HepG2 (cell line): Measurements from ENCODE around the gene ENKUR.

ENCODE experiments used
- CTCF ChIP-seq: sonication (generic); formaldehyde crosslinking; IDR thresholded peaks from 2 replicates; pipeline ENCODE4 v1.5.0; 2020; ENCODE audit warnings: mild to moderate bottlenecking, missing genetic modification reagents, moderate library complexity
- KIAA2018 ChIP-seq: sonication (generic); formaldehyde crosslinking; IDR thresholded peaks from 2 replicates; pipeline ENCODE4 v1.5.0; 2020; ENCODE audit warnings: mild to moderate bottlenecking, missing genetic modification reagents, borderline replicate concordance
- ZNF839 ChIP-seq: sonication (generic); formaldehyde crosslinking; IDR thresholded peaks from 2 replicates; pipeline ENCODE4 v1.4.0; 2020; ENCODE audit warnings: missing genetic modification reagents, mild to moderate bottlenecking, borderline replicate concordance

DNA sequence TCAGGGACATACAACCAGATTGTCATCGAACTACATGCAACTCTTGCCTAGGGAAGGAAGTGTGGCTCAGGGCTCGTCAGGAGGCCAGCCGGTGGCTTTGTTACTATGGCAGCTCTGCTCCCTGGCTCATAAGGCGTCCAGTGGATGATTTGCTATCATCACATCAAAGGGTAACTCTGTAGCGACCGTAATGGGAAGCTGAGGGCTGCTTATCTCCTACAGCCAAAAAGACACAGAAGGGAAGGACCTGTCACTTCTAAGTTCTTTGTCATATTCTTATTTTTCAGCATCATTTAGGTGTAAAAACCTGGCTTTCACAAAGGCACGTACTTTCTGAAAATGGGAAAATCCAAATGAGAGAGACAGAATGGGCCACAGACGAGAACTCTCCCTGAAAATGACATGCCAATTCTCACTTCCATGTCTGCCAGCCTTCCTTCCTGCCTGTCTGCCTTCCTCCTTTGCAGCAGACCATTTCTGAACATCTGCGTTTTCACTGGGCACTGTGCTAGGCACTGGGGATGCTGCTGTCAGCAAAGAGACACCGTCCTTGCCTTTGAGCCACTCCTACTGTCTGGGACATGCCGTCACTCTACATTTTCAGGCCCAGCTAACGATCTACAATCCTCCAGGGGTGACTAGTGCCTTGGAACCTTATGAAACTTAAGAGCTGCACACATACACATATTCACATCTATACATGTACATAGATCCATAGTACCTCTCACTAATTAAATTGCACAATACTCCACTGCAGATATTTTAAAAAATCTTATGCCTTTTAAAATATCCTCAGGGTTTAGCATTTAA, 26.9 kb downstream of the ENKUR start:
- TF ChIP-seq ZNF839 (CRISPR knock-in tag) (no peak), CTCF (CRISPR knock-in tag) (no peak), KIAA2018 (CRISPR knock-in tag) (no peak)
